ENCODE data around the gene UBC. TPM values are rescaled to one million over a fixed set of nuclear protein-coding genes. Genes with fewer than 3 reads are reported as not detected.

Gene UBC
- total and polyA plus RNA-seq, 2 of the 4 experiments (the other 2 are of a cell fraction) = 2,042 to 4,320 TPM

- Histone ChIP-seq H3K14ac (replicated peaks; ENCODE audit: low read depth, low read length) (no peak overlapping the region), H3K18ac (ENCODE audit: low read depth, low read length) (no peak overlapping the region), H3K79me1 (ENCODE audit: low read depth in 1 of 2, low read length in 2 of 2) (no peaks in the 10 kb centered on the region), H3K27me3 (ENCODE audit: control insufficient read depth, insufficient read depth, low read length) (no peaks in the 10 kb centered on the region), H3K56ac (ENCODE audit: extremely low read depth, insufficient read depth, low read length) (no peak overlapping the region), H2BK5ac (ENCODE audit: low read depth, low read length, poor library complexity, severe bottlenecking) (no peak overlapping the region), H3K36me3 (ENCODE audit: control insufficient read depth, insufficient read depth, low read length) (peaks cover 57% of the 10 kb centered on the region), H4K5ac (ENCODE audit: low read depth, low read length) (no peak overlapping the region), H3K9me1 (ENCODE audit: insufficient read depth, low read length) (no peaks in the 10 kb centered on the region), H2BK15ac (ENCODE audit: low read depth, low read length) (no peak overlapping the region), H3K9ac (ENCODE audit: low read depth, low read length) (no peak overlapping the region), H4K8ac (ENCODE audit: low read depth in 2 of 2, low read length in 2 of 2) (no peak overlapping the region), H2AK5ac (ENCODE audit: low read depth, low read length) (no peak overlapping the region), H2AK9ac (replicated peaks; ENCODE audit: low read depth, low read length, poor library complexity) (no peak overlapping the region), H2AFZ (replicated peaks; ENCODE audit: low read length, poor library complexity) (no peak overlapping the region), H3K9me3 (ENCODE audit: control insufficient read depth, insufficient read depth, low read length) (no peaks in the 10 kb centered on the region), H4K91ac (ENCODE audit: insufficient read depth, low read depth, low read length) (no peak overlapping the region), H2BK20ac (ENCODE audit: low read depth, low read length) (no peak overlapping the region), H3K4me3 (ENCODE audit: insufficient read depth, low read depth, low read length) (no peak overlapping the region), H4K20me1 (ENCODE audit: insufficient read depth, low read length) (no peaks in the 10 kb centered on the region), H3K4me2 (ENCODE audit: low read depth, low read length) (no peak overlapping the region), H3K4me1 (ENCODE audit: control insufficient read depth, insufficient read depth, low read length) (no peaks in the 10 kb centered on the region), H3K4ac (ENCODE audit: low read depth, low read length) (no peak overlapping the region), H3K23ac (ENCODE audit: low read depth, low read length) (no peak overlapping the region), H2BK120ac (ENCODE audit: low read depth, low read length) (no peak overlapping the region), H3K27ac (ENCODE audit: insufficient read depth, low read length) (no peak overlapping the region)
- 80% methylated on average over 2 of the region's 4 CpGs; no CpG with 5 or more reads in 1 of the 2 experiments for WGBS, 2 experiments (ENCODE audit: extremely low coverage in 2 of 2, insufficient read length in 1 of 2)
- POLR2A ChIA-PET (ENCODE audit: unreplicated experiment) = no interaction called here
- no peak for TF ChIP-seq POLR2A (IDR thresholded peaks at IDR 0.05; ENCODE audit: low read depth, low read length)
- TF ChIP-seq CEBPB (IDR thresholded peaks at IDR 0.05; ENCODE audit: low read depth, low read length) = no peak
- TF ChIP-seq CTCF (conservative IDR thresholded peaks at IDR 0.05; ENCODE audit: low read depth, low read length) = no peak
- TF ChIP-seq USF2 (IDR thresholded peaks at IDR 0.05; ENCODE audit: low read depth, low read length) = no peak
- no peak for TF ChIP-seq RFX5 (IDR thresholded peaks at IDR 0.05; ENCODE audit: low read depth, low read length)
- TF ChIP-seq FOS (IDR thresholded peaks at IDR 0.05; ENCODE audit: low read depth, low read length) = no peak
- no peak for TF ChIP-seq NFE2L2 (IDR thresholded peaks at IDR 0.05; ENCODE audit: low read depth, low read length)
- TF ChIP-seq MAZ (IDR thresholded peaks at IDR 0.05; ENCODE audit: borderline replicate concordance, low read depth, low read length) = no peak
- no peak for TF ChIP-seq ELK1 (IDR thresholded peaks at IDR 0.05; ENCODE audit: borderline replicate concordance, low read depth, low read length)
- no peak for TF ChIP-seq MXI1 (IDR thresholded peaks at IDR 0.05; ENCODE audit: borderline replicate concordance, low read depth, low read length)
- no peak for TF ChIP-seq CHD1 (IDR thresholded peaks at IDR 0.05; ENCODE audit: low read depth, low read length)
- no peak for TF ChIP-seq RCOR1 (IDR thresholded peaks at IDR 0.05; ENCODE audit: insufficient replicate concordance, low read length)
- TF ChIP-seq RAD21 (IDR thresholded peaks at IDR 0.05; ENCODE audit: low read length) = no peak
- TF ChIP-seq SMC3 (IDR thresholded peaks at IDR 0.05; ENCODE audit: low read depth, low read length) = no peak
- no peak for TF ChIP-seq MAFK (IDR thresholded peaks at IDR 0.05; ENCODE audit: low read depth, low read length)
- TF ChIP-seq BHLHE40 (IDR thresholded peaks at IDR 0.05; ENCODE audit: low read depth, low read length) = no peak
- ATAC-seq (ENCODE audit: low read depth) = no peak
- no TSS peak for BruUV-seq (replicated peaks)
- intact Hi-C loops (cut with micrococcal nuclease) (no loop called here), dilution Hi-C loops (cut with HindIII; ENCODE audit: low sequenced_read_pairs, unreplicated experiment) (no loop called here), in situ Hi-C loops (cut with MboI; ENCODE audit: low sequenced_read_pairs) (no loop called here)
- DNase-seq = no peak
- CTCF ChIA-PET = no interaction called here
Measured at GRCh38 chr12:124954771-124955170, 40.3 kb upstream of the UBC start.
